MCF 10A (cell line): Measurements from ENCODE around the gene SVOP. TPM values are rescaled to one million over a fixed set of nuclear protein-coding genes. Genes with fewer than 3 reads are reported as not detected.

Experiments used
- BruUV-seq: library from RNA; stranded (reverse); fragments of 400-500 nt; replicated peaks from 2 replicates; lab custom pipeline; 2021; lab: Mats Ljungman, UMichigan
- CTCF ChIA-PET: fragments of 300-600 bp; sonication (Branson Sonifier 250); formaldehyde crosslinking; extraction: SDS; loops from one replicate; lab custom pipeline; 2021; ENCODE audit warnings: antibody characterized with exemption, inconsistent platforms; lab: Yijun Ruan, JAX
- POLR2A ChIA-PET: fragments of 300-600, 350-650 bp; sonication (Branson Sonifier 250); formaldehyde crosslinking; extraction: SDS; loops from one replicate; lab custom pipeline; 2020; ENCODE audit warnings: antibody characterized with exemption, inconsistent platforms; lab: Yijun Ruan, JAX
- DNase-seq: peaks from one replicate; pipeline ENCODE4 v3.0.0-alpha.2; 2018; ENCODE audit not compliant: unreplicated experiment
- H3K27ac Mint-ChIP-seq: one replicate; pipeline ENCODE4 v1.8.0; 2022; ENCODE audit warnings: mild to moderate bottlenecking, low read depth, mixed read lengths; ENCODE audit not compliant: unreplicated experiment
- H3K27me3 Mint-ChIP-seq: one replicate; pipeline ENCODE4 v1.8.0; 2022; ENCODE audit warnings: mixed read lengths; ENCODE audit not compliant: insufficient read depth, unreplicated experiment
- H3K36me3 Mint-ChIP-seq: one replicate; pipeline ENCODE4 v1.8.0; 2022; ENCODE audit warnings: mild to moderate bottlenecking, moderate library complexity, mixed read lengths; ENCODE audit not compliant: insufficient read depth, unreplicated experiment
- H3K4me1 Mint-ChIP-seq: one replicate; pipeline ENCODE4 v1.8.0; 2022; ENCODE audit warnings: mixed read lengths; ENCODE audit not compliant: insufficient read depth, unreplicated experiment
- H3K4me3 Mint-ChIP-seq: one replicate; pipeline ENCODE4 v1.8.0; 2022; ENCODE audit warnings: mild to moderate bottlenecking, moderate library complexity, mixed read lengths; ENCODE audit not compliant: unreplicated experiment
- H3K9me3 Mint-ChIP-seq: one replicate; pipeline ENCODE4 v1.8.0; 2022; ENCODE audit warnings: mixed read lengths; ENCODE audit not compliant: unreplicated experiment
- CTCF ChIP-seq: fragments of 200-600 bp; IDR thresholded peaks from one replicate; pipeline ENCODE4 v1.8.0; 2022; ENCODE audit warnings: antibody characterized with exemption, mild to moderate bottlenecking; ENCODE audit not compliant: unreplicated experiment
- intact Hi-C: fragments of 100-400 bp; cut with micrococcal nuclease; formaldehyde crosslinking; loops from 2 replicates; pipeline ENCODE4 v1.14.1; 2022
- total RNA-seq: library from RNA; stranded (reverse); gene quantifications from 2 replicates; pipeline ENCODE4 v1.2.3, GENCODE V29; 2022

The SVOP gene
- total RNA-seq, 1 experiment from 2014 or later, result not detected

GRCh38 chr12:108858311-108859074, 162.4 kb downstream of the SVOP start:
- Mint-ChIP-seq H3K9me3 (peaks cover 6% of the 10 kb centered on the region), H3K27me3 (no peaks in the 10 kb centered on the region), H3K36me3 (peaks cover 7% of the 10 kb centered on the region), H3K4me3 (peak overlapping the region; percentile 80), H3K27ac (peak overlapping the region; percentile 87), H3K4me1 (peaks cover 33% of the 10 kb centered on the region)
- ChIA-PET POLR2A (interaction anchor here (0.7 to 4.3 kb wide), 9 partner anchors 13 to 297 kb away, joined by 5 to 26 read pairs (median 15); partner anchors contain the start of genes ALKBH2, ISCU and SART3), CTCF (interaction anchor here (1.2 to 1.9 kb wide), 2 partner anchors 92 to 234 kb away, joined by 3 to 8 read pairs; partner anchors contain the start of gene ALKBH2)
- BruUV-seq, result no TSS peak
- DNase-seq, result no peak
- intact Hi-C loops, result loop anchor here (10.0 kb wide), 1 partner anchor 236 kb away; the partner anchor contains the start of genes ALKBH2 and UNG
- TF ChIP-seq CTCF, result no peak

Other genes with a start within 250 kb of the SVOP start
- 33.4 and 41.4 TPM in 2 replicates for gene SSH1, start 163.5 kb downstream of the SVOP start, total RNA-seq
- gene DAO, start 141.0 kb downstream of the SVOP start, total RNA-seq, result not detected in 2 replicates
- gene USP30, start 31.5 kb upstream of the SVOP start, total RNA-seq, result 4.0 and 7.0 TPM in 2 replicates
- gene ALKBH2, start 72.4 kb upstream of the SVOP start, total RNA-seq, result 38.9 and 48.9 TPM in 2 replicates
- 10.7 and 13.8 TPM in 2 replicates for gene UNG, start 76.5 kb upstream of the SVOP start, total RNA-seq
- gene ACACB, start 95.5 kb upstream of the SVOP start, total RNA-seq, result 1.0 and 1.3 TPM in 2 replicates